Panc1 (cell line): ENCODE data around the gene PTPRK.

Experiments
- POLR2AphosphoS5 ChIP-seq: IDR thresholded peaks from 2 replicates; pipeline ENCODE4 v1.6.1; 2012; ENCODE audit warnings: mild to moderate bottlenecking, low read depth, low read length, moderate library complexity
- SIN3A ChIP-seq: IDR thresholded peaks from 2 replicates; pipeline ENCODE4 v1.6.1; 2012; ENCODE audit warnings: low read depth, mild to moderate bottlenecking, low read length, moderate library complexity, borderline replicate concordance; ENCODE audit not compliant: insufficient read depth
- TCF7L2 ChIP-seq: IDR thresholded peaks from 2 replicates; pipeline ENCODE4 v1.6.1; 2011; ENCODE audit warnings: mild to moderate bottlenecking, low read depth, low read length, inconsistent platforms
- TF ChIP-seq, protein P1 (sequence below): fragments of 450-650 bp; IDR thresholded peaks from 2 replicates; pipeline ENCODE4 v1.5.1; 2017; ENCODE audit warnings: mild to moderate bottlenecking
- TF ChIP-seq, protein P2 (sequence below), 2 experiments: IDR thresholded peaks; 2 replicates each; pipeline ENCODE4 v1.6.1; 2011 to 2012; ENCODE audit warnings: low read depth in 2 of 2, control low read depth in 1 of 2, low read length in 1 of 2, mild to moderate bottlenecking in 1 of 2, moderate library complexity in 1 of 2; ENCODE audit not compliant: insufficient read depth in 1 of 2

DNA sequence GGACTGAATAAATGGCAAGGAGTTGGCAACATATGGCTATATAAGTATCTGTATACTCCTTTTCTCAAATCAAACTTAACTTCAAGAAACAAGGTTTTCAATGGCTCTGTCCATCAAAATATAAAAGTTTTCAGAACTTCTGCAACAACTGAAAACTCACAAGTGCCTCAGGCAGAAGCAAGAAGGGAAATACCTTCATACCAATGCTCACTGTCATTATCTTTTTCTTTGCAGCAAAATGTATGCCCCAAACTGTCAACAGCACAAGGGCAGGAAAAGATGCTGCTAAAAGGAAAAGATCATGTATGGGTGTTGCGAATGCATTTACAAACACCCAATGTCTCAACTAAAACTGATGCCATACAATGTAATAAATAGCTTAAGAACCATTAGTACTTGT is 45.9 kb downstream of the PTPRK start:
- TF ChIP-seq, protein P1, sequence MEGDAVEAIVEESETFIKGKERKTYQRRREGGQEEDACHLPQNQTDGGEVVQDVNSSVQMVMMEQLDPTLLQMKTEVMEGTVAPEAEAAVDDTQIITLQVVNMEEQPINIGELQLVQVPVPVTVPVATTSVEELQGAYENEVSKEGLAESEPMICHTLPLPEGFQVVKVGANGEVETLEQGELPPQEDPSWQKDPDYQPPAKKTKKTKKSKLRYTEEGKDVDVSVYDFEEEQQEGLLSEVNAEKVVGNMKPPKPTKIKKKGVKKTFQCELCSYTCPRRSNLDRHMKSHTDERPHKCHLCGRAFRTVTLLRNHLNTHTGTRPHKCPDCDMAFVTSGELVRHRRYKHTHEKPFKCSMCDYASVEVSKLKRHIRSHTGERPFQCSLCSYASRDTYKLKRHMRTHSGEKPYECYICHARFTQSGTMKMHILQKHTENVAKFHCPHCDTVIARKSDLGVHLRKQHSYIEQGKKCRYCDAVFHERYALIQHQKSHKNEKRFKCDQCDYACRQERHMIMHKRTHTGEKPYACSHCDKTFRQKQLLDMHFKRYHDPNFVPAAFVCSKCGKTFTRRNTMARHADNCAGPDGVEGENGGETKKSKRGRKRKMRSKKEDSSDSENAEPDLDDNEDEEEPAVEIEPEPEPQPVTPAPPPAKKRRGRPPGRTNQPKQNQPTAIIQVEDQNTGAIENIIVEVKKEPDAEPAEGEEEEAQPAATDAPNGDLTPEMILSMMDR, result no peak
- TF ChIP-seq POLR2AphosphoS5 (no peak), SIN3A (no peak), TCF7L2 (no peak)
- TF ChIP-seq, protein P2, sequence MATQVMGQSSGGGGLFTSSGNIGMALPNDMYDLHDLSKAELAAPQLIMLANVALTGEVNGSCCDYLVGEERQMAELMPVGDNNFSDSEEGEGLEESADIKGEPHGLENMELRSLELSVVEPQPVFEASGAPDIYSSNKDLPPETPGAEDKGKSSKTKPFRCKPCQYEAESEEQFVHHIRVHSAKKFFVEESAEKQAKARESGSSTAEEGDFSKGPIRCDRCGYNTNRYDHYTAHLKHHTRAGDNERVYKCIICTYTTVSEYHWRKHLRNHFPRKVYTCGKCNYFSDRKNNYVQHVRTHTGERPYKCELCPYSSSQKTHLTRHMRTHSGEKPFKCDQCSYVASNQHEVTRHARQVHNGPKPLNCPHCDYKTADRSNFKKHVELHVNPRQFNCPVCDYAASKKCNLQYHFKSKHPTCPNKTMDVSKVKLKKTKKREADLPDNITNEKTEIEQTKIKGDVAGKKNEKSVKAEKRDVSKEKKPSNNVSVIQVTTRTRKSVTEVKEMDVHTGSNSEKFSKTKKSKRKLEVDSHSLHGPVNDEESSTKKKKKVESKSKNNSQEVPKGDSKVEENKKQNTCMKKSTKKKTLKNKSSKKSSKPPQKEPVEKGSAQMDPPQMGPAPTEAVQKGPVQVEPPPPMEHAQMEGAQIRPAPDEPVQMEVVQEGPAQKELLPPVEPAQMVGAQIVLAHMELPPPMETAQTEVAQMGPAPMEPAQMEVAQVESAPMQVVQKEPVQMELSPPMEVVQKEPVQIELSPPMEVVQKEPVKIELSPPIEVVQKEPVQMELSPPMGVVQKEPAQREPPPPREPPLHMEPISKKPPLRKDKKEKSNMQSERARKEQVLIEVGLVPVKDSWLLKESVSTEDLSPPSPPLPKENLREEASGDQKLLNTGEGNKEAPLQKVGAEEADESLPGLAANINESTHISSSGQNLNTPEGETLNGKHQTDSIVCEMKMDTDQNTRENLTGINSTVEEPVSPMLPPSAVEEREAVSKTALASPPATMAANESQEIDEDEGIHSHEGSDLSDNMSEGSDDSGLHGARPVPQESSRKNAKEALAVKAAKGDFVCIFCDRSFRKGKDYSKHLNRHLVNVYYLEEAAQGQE (IDR thresholded peaks at IDR 0.05; ENCODE audit: insufficient read depth in 1 of 2, low read depth in 2 of 2, low read length in 1 of 2), result no peak
